ENCODE measurements around the gene KRTAP20-4.

DNA sequence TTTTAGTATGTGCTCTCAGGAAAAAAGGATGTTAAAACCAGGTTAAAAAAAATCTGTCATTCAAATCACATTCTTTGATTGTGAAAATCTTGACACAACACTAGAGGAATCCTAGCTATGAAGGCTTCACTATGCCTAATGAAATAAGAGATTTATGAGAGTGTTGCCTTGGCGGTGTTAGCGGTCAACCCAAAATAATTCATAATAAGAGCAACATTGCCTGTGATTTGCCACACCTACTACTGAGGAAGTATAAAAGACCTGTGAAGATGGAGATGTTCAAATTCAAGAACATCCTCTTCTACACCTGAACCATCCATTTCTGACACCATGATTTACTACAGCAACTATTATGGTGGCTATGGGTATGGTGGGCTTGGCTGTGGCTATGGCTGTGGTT is 4.3 kb upstream of the KRTAP20-4 start, which contains the start of gene KRTAP20-1:
- TF ChIP-seq, protein P1, sequence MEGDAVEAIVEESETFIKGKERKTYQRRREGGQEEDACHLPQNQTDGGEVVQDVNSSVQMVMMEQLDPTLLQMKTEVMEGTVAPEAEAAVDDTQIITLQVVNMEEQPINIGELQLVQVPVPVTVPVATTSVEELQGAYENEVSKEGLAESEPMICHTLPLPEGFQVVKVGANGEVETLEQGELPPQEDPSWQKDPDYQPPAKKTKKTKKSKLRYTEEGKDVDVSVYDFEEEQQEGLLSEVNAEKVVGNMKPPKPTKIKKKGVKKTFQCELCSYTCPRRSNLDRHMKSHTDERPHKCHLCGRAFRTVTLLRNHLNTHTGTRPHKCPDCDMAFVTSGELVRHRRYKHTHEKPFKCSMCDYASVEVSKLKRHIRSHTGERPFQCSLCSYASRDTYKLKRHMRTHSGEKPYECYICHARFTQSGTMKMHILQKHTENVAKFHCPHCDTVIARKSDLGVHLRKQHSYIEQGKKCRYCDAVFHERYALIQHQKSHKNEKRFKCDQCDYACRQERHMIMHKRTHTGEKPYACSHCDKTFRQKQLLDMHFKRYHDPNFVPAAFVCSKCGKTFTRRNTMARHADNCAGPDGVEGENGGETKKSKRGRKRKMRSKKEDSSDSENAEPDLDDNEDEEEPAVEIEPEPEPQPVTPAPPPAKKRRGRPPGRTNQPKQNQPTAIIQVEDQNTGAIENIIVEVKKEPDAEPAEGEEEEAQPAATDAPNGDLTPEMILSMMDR (conservative IDR thresholded peaks at IDR 0.05 in 1 of 2, IDR thresholded peaks at IDR 0.05 in 1 of 2; ENCODE audit: low read depth in 1 of 2, low read length in 2 of 2) = no peak
- TF ChIP-seq EZH2 (IDR thresholded peaks at IDR 0.05; ENCODE audit: low read length, missing control alignments) = no peak

Measured in fibroblast of lung (primary cell).